Progenitor cell of endocrine pancreas (in vitro differentiated cells): Measurements from ENCODE around the gene GNB5. TPM values are rescaled to one million over a fixed set of nuclear protein-coding genes. Genes with fewer than 3 reads are reported as not detected.
A peak's percentile ranks its signal among the peaks of the same experiment; 100 is the strongest.

ENCODE experiments used
- DNase-seq: peaks from one replicate; pipeline ENCODE4 v3.0.0; 2021; ENCODE audit warnings: low spot score; ENCODE audit not compliant: unreplicated experiment
- H3K27ac Mint-ChIP-seq: 2 replicates; pipeline ENCODE4 v1.8.0; 2021; ENCODE audit warnings: mild to moderate bottlenecking, moderate library complexity, mixed read lengths
- H3K27me3 Mint-ChIP-seq: 2 replicates; pipeline ENCODE4 v1.8.0; 2021; ENCODE audit warnings: mixed read lengths
- H3K36me3 Mint-ChIP-seq: 2 replicates; pipeline ENCODE4 v1.8.0; 2022; ENCODE audit warnings: mixed read lengths; ENCODE audit not compliant: insufficient read depth
- H3K4me1 Mint-ChIP-seq: 2 replicates; pipeline ENCODE4 v1.8.0; 2021; ENCODE audit warnings: low read depth, mixed read lengths
- H3K4me3 Mint-ChIP-seq: 2 replicates; pipeline ENCODE4 v1.8.0; 2021; ENCODE audit warnings: low read depth, mild to moderate bottlenecking, moderate library complexity, mixed read lengths
- H3K9me3 Mint-ChIP-seq: 2 replicates; pipeline ENCODE4 v1.8.0; 2021; ENCODE audit warnings: low read depth, mixed read lengths
- CTCF ChIP-seq: fragments of 200-600 bp; sonication (generic); IDR thresholded peaks from one replicate; pipeline ENCODE4 v1.5.0; 2021; ENCODE audit warnings: antibody characterized with exemption, mild to moderate bottlenecking; ENCODE audit not compliant: unreplicated experiment
- total RNA-seq: library from RNA; stranded (reverse); gene quantifications from 2 replicates; pipeline ENCODE4 v1.2.1, GENCODE V29; 2021

GNB5 gene
- total RNA-seq, 1 donor from 2014 or later, result 56.0 TPM

DNA sequence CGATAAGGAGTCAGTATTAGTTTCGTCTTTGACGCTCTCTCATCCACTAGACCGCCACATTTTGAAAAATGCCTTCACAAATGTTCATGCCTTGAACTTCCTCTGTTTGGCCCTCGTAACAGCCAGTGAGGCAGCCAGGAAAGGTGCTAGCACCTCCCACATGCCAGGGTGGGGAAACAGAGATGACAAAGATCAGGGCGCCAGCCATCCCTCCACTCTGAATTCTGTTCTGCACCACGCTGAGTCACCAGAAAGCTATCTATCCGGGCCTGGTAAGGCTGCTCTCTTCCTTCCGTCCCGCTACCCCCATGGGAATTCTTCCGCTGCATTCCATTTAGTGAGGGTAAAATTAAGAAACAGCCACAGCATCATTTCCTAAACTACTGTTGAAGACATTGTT lies 47.3 kb downstream of the GNB5 start:
- Mint-ChIP-seq H3K9me3 (no peaks in the 10 kb centered on the region), H3K27ac (no peak overlapping the region), H3K36me3 (peaks cover 35% of the 10 kb centered on the region), H3K4me1 (no peaks in the 10 kb centered on the region), H3K4me3 (no peak overlapping the region), H3K27me3 (no peaks in the 10 kb centered on the region)
- no peak for TF ChIP-seq CTCF
- no peak for DNase-seq

GRCh38 chr15:52140646-52141045 lies 50.5 kb downstream of the GNB5 start:
- TF ChIP-seq CTCF, result no peak
- Mint-ChIP-seq H3K9me3 (no peaks in the 10 kb centered on the region), H3K27me3 (no peaks in the 10 kb centered on the region), H3K4me1 (peaks cover 1% of the 10 kb centered on the region), H3K36me3 (peaks cover 22% of the 10 kb centered on the region), H3K27ac (peak overlapping the region; percentile 60), H3K4me3 (no peak overlapping the region)
- DNase-seq, result no peak

GRCh38 chr15:52139599-52140462 lies 51.4 kb downstream of the GNB5 start:
- peak; percentile 45 for DNase-seq

GRCh38 chr15:52137432-52138357 lies 53.5 kb downstream of the GNB5 start:
- Mint-ChIP-seq H3K4me3 (no peak overlapping the region), H3K27ac (no peak overlapping the region), H3K4me1 (peaks cover 1% of the 10 kb centered on the region), H3K9me3 (no peaks in the 10 kb centered on the region), H3K27me3 (no peaks in the 10 kb centered on the region), H3K36me3 (peaks cover 14% of the 10 kb centered on the region)
- TF ChIP-seq CTCF, result no peak
- no peak for DNase-seq

More at GRCh38 chr15:52139599-52140462, 51.4 kb downstream of the GNB5 start:
- Mint-ChIP-seq H3K27me3 (no peaks in the 10 kb centered on the region), H3K4me3 (no peak overlapping the region), H3K4me1 (peaks cover 1% of the 10 kb centered on the region), H3K27ac (peak overlapping the region; percentile 42), H3K36me3 (peaks cover 20% of the 10 kb centered on the region), H3K9me3 (no peaks in the 10 kb centered on the region)
- TF ChIP-seq CTCF, result peak; percentile 81

- H3K36me3 Mint-ChIP-seq, result peaks cover 15% of the 10 kb centered on the region
- H3K4me1 Mint-ChIP-seq, result peaks cover 1% of the 10 kb centered on the region
- H3K27ac Mint-ChIP-seq, result no peak overlapping the region
- no peaks in the 10 kb centered on the region for H3K27me3 Mint-ChIP-seq
- no peaks in the 10 kb centered on the region for H3K9me3 Mint-ChIP-seq
- no peak for TF ChIP-seq CTCF
- no peak for DNase-seq
- no peak overlapping the region for H3K4me3 Mint-ChIP-seq
Observed at GRCh38 chr15:52136442-52136980, 54.7 kb downstream of the GNB5 start.
